Type B pancreatic cell (in vitro differentiated cells): ENCODE results near the gene MOK. TPM values are rescaled to one million over a fixed set of nuclear protein-coding genes. Genes with fewer than 3 reads are reported as not detected.

Experiments
- DNase-seq: peaks from one replicate; pipeline ENCODE4 v3.0.0; 2021; ENCODE audit warnings: mixed read lengths; ENCODE audit not compliant: unreplicated experiment; ENCODE audit errors: extremely low spot score
- H3K27ac Mint-ChIP-seq: 2 replicates; pipeline ENCODE4 v1.8.0; 2021; ENCODE audit warnings: mild to moderate bottlenecking, mixed read lengths
- H3K27me3 Mint-ChIP-seq: 2 replicates; pipeline ENCODE4 v1.8.0; 2021; ENCODE audit warnings: mixed read lengths
- H3K36me3 Mint-ChIP-seq: 2 replicates; pipeline ENCODE4 v1.8.0; 2021; ENCODE audit warnings: mixed read lengths
- H3K4me1 Mint-ChIP-seq: one replicate; pipeline ENCODE4 v1.8.0; 2021; ENCODE audit warnings: mixed read lengths; ENCODE audit not compliant: unreplicated experiment
- H3K4me3 Mint-ChIP-seq: 2 replicates; pipeline ENCODE4 v1.8.0; 2021; ENCODE audit warnings: mild to moderate bottlenecking, mixed read lengths
- H3K9me3 Mint-ChIP-seq: 2 replicates; pipeline ENCODE4 v1.8.0; 2021; ENCODE audit warnings: mixed read lengths
- total RNA-seq: library from RNA; stranded (reverse); gene quantifications from 2 replicates; pipeline ENCODE4 v1.2.1, GENCODE V29; 2021; ENCODE audit warnings: low replicate concordance
- TF ChIP-seq, protein P1 (sequence below): fragments of 200-600 bp; sonication (generic); conservative IDR thresholded peaks from 2 replicates; pipeline ENCODE4 v1.5.0; 2021; ENCODE audit warnings: antibody characterized with exemption, mild to moderate bottlenecking

Gene MOK
- total RNA-seq, 1 donor from 2014 or later: 26.3 TPM

DNA sequence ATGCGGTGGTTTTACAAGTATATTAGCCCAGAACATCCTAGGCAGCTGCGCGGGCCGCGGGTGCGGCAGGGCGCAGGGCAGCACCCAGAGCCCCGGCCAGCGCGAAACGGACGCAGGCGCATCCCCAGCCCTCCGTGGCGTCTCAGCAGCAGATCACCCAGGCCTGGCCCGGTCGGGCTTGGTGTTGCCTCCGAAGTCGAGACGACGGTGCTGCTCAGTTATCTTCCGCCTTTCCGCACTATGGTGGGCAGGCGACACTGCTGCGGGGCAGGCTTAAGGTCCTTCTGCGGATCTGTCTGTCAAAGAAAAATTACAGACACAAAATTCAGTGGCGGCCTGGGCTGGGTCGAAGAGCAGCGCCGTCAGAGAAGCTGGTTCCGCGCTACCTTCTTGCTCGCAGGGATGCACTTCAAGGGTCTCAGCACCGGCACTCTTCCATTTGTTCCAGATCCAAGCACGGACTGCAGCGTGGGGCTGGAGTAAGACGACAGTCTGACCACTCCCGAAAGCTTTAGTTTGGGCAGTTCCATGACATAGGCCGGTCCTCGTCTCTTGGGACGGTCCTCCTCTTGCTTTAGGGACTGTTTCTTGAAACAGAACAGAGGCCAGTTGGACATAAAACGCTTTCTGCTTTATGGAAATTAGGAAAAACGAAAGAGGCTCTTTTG lies 75.8 kb downstream of the MOK start:
- H3K9me3 Mint-ChIP-seq: no peaks in the 10 kb centered on the region
- no peak overlapping the region for H3K27ac Mint-ChIP-seq
- no peak for DNase-seq
- H3K36me3 Mint-ChIP-seq: peaks cover 8% of the 10 kb centered on the region
- no peaks in the 10 kb centered on the region for H3K27me3 Mint-ChIP-seq
- no peak overlapping the region for H3K4me3 Mint-ChIP-seq
- no peaks in the 10 kb centered on the region for H3K4me1 Mint-ChIP-seq
- TF ChIP-seq, protein P1, sequence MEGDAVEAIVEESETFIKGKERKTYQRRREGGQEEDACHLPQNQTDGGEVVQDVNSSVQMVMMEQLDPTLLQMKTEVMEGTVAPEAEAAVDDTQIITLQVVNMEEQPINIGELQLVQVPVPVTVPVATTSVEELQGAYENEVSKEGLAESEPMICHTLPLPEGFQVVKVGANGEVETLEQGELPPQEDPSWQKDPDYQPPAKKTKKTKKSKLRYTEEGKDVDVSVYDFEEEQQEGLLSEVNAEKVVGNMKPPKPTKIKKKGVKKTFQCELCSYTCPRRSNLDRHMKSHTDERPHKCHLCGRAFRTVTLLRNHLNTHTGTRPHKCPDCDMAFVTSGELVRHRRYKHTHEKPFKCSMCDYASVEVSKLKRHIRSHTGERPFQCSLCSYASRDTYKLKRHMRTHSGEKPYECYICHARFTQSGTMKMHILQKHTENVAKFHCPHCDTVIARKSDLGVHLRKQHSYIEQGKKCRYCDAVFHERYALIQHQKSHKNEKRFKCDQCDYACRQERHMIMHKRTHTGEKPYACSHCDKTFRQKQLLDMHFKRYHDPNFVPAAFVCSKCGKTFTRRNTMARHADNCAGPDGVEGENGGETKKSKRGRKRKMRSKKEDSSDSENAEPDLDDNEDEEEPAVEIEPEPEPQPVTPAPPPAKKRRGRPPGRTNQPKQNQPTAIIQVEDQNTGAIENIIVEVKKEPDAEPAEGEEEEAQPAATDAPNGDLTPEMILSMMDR: no peak

DNA sequence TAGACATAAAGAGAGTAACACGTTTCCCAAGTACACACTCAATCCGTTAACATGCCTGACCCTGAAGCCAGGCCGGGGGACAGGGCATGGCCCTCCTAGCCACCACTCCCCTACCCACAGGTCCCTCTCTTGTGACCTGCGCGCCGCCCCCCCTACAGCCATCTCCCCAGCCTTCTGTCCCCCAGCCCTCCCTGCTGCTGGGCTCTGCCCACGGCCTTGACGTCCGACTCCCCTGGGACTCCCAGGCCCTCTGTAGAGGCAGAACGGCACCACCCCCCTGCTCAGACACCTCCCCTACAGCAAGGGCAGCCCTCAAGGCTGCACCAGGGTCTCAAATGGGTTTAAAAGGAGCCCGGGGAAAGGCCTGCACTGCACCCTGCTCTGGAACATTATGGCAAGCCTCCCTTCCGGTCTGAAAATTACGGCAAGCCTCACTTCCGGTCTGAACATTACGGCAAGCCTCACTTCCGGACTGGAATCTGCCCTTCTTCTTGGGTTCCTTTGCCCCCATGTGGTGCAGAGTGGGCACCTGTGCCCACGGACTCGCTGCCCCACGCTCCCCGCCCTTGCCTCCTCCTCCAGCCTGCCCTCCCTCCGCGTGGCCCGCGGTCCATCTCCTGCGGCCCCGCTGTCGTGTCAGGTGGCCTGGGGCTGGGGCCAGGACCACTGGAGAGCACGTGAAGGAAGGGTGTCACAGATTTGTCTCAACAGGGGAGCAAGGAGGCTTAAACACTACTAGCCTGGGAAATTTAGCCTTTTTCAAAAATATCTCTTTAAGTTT lies 77.6 kb downstream of the MOK start:
- peaks cover 8% of the 10 kb centered on the region for H3K36me3 Mint-ChIP-seq
- no peak overlapping the region for H3K4me3 Mint-ChIP-seq
- no peaks in the 10 kb centered on the region for H3K4me1 Mint-ChIP-seq
- H3K27me3 Mint-ChIP-seq: no peaks in the 10 kb centered on the region
- DNase-seq: no peak
- H3K27ac Mint-ChIP-seq: no peak overlapping the region
- TF ChIP-seq, protein P1: no peak
- H3K9me3 Mint-ChIP-seq: no peaks in the 10 kb centered on the region

DNA sequence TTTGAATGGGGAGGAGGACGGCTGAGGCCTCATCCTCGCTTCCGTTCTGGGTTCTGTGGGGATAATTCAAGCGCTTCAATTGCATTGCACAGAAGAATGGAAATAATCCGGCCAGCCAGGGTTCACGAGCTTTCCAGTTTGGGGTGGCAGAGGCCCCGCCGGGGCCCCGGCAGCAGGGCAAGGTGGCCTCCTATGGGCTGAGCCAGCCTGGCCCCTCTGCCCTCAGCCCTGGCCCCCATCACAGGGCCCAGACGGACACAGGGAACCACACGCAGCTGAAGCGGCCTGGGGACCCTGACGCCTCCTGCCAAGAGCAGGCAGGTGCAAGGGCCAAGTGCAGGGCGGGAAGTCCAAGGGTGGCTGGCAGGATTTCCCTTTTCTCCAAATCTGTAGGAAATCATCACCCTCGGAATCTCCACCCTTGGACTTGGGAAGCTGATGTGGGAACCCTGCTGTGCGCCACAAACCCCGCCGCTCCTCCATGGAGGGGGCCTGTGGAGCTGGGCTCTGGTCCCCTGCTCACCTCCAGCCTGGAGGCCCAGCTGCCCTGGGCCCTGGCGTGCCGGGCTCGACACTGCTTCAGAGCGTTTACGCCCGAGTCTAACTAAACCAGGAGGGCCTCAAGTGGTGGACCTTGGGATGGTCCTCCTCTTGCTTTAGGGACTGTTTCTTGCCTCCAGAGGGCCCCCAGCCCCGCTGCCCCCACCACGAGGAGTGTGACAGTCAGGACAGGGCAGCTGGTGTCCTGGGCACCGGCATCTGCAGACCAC lies 78.4 kb downstream of the MOK start:
- no peak overlapping the region for H3K27ac Mint-ChIP-seq
- no peak for DNase-seq
- H3K4me1 Mint-ChIP-seq: no peaks in the 10 kb centered on the region
- no peaks in the 10 kb centered on the region for H3K9me3 Mint-ChIP-seq
- TF ChIP-seq, protein P1: no peak
- no peaks in the 10 kb centered on the region for H3K27me3 Mint-ChIP-seq
- H3K36me3 Mint-ChIP-seq: peaks cover 8% of the 10 kb centered on the region
- H3K4me3 Mint-ChIP-seq: no peak overlapping the region

DNA sequence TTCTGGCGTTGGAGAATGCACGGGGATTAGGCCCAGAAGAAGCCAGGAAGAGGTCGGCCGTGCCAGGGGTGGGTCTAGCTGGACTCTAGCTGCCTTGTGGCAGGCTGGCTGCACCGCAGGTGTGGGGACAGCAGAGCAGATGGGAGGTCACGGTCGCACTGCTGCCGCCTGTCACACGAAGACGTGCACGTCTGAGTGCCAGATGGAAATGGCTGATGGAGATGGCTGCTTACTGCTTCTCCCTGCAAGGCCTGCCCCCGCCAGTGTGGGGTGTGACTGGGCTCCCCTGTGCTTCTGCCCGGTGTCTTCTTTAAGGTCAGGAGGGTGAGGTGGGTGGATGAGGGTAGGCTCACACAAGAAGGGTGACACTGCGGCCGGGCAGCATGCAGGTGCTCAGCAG lies 79.0 kb downstream of the MOK start:
- H3K4me3 Mint-ChIP-seq: no peak overlapping the region
- H3K4me1 Mint-ChIP-seq: no peaks in the 10 kb centered on the region

DNA sequence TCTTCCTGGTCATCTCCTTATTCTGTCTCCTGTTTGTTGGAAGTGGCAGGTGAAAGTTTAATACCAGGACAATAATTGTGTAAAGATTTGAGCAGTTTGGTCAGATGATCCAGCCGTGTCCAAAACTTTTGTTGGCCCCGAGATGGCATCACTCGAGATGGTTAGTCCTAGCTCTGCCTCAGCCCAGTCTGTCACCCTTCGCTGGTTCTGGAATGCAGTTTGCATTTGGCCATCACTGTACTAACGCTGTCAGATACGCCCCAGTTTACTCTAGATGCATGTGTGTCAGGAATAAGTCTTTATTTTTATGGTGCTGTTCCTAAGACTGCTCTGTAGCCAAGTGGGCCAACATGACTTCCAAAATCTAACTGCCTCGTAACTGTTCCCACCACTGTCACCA lies 79.6 kb downstream of the MOK start:
- no peaks in the 10 kb centered on the region for H3K27me3 Mint-ChIP-seq
- H3K36me3 Mint-ChIP-seq: peaks cover 8% of the 10 kb centered on the region
- H3K9me3 Mint-ChIP-seq: no peaks in the 10 kb centered on the region
- H3K4me1 Mint-ChIP-seq: no peaks in the 10 kb centered on the region
- TF ChIP-seq, protein P1: no peak
- H3K27ac Mint-ChIP-seq: no peak overlapping the region
- DNase-seq: no peak
- no peak overlapping the region for H3K4me3 Mint-ChIP-seq

More for the DNA sequence above, 79.0 kb downstream of the MOK start:
- H3K27me3 Mint-ChIP-seq: no peaks in the 10 kb centered on the region
- H3K9me3 Mint-ChIP-seq: no peaks in the 10 kb centered on the region
- no peak for DNase-seq
- H3K36me3 Mint-ChIP-seq: peaks cover 8% of the 10 kb centered on the region
- H3K27ac Mint-ChIP-seq: no peak overlapping the region
- TF ChIP-seq, protein P1: no peak
